ENCODE results near the gene ADGRV1. TPM values are rescaled to one million over a fixed set of nuclear protein-coding genes. Genes with fewer than 3 reads are reported as not detected.

ADGRV1 gene
- total RNA-seq, 2 experiments from 2014 or later = not detected

- ChIA-PET POLR2A (no interaction called here), CTCF (ENCODE audit: unreplicated experiment) (no interaction called here)
- Histone ChIP-seq H2AFZ (ENCODE audit: low read length) (no peak overlapping the region), H3K4me2 (ENCODE audit: low read length) (no peak overlapping the region), H3K4me3 (ENCODE audit: low read depth, low read length, poor library complexity, severe bottlenecking) (no peak overlapping the region), H3K9me3 (ENCODE audit: low read length) (no peaks in the 10 kb centered on the region), H3K27ac (ENCODE audit: low read depth, low read length, poor library complexity, severe bottlenecking) (no peak overlapping the region), H3K36me3 (ENCODE audit: insufficient read depth, low read length) (no peaks in the 10 kb centered on the region), H3K79me2 (ENCODE audit: insufficient read depth, low read depth, low read length) (no peaks in the 10 kb centered on the region), H3K4me1 (ENCODE audit: insufficient read depth, low read length, poor library complexity, severe bottlenecking) (no peaks in the 10 kb centered on the region), H3K9me2 (ENCODE audit: insufficient read depth, low read length) (no peaks in the 10 kb centered on the region), H4K20me1 (ENCODE audit: insufficient read depth, low read length) (no peaks in the 10 kb centered on the region)
- BruUV-seq (replicated peaks) = no TSS peak
- intact Hi-C loops (cut with micrococcal nuclease; ENCODE audit: unreplicated experiment) = no loop called here
- TF ChIP-seq CTCF (conservative IDR thresholded peaks at IDR 0.05; ENCODE audit: low read length) (no peak), EZH2phosphoT487 (IDR thresholded peaks at IDR 0.05; ENCODE audit: borderline replicate concordance, low read depth, low read length) (no peak)
- DNase-seq (ENCODE audit: low spot score) = no peak
Measured at GRCh38 chr5:90777959-90778358, 219.4 kb downstream of the ADGRV1 start.

GRCh38 chr5:90783460-90784333 is 225.1 kb downstream of the ADGRV1 start:
- DNase-seq (ENCODE audit: low spot score) = peak; percentile 59
- H2AFZ ChIP-seq (ENCODE audit: low read length) = no peak overlapping the region
- intact Hi-C loops (cut with micrococcal nuclease; ENCODE audit: unreplicated experiment) = loop anchor here (1.0 to 10.0 kb wide), 3 partner anchors 75 to 519 kb away; no protein-coding TSS in a partner anchor
- H3K79me2 ChIP-seq (ENCODE audit: insufficient read depth, low read depth, low read length) = no peaks in the 10 kb centered on the region
- no peak overlapping the region for H3K4me3 ChIP-seq (ENCODE audit: low read depth, low read length, poor library complexity, severe bottlenecking)
- no peak overlapping the region for H3K4me2 ChIP-seq (ENCODE audit: low read length)
- no TSS peak for BruUV-seq (replicated peaks)
- TF ChIP-seq EZH2phosphoT487 (IDR thresholded peaks at IDR 0.05; ENCODE audit: borderline replicate concordance, low read depth, low read length) (no peak), CTCF (conservative IDR thresholded peaks at IDR 0.05; ENCODE audit: low read length) (peak; percentile 95)
- H3K9me2 ChIP-seq (ENCODE audit: insufficient read depth, low read length) = no peaks in the 10 kb centered on the region
- no peaks in the 10 kb centered on the region for H3K9me3 ChIP-seq (ENCODE audit: low read length)
- POLR2A ChIA-PET = interaction anchor here (0.6 kb wide), 1 partner anchor 14 kb away, joined by 3 read pairs; no protein-coding TSS in a partner anchor
- no peaks in the 10 kb centered on the region for H4K20me1 ChIP-seq (ENCODE audit: insufficient read depth, low read length)
- no peaks in the 10 kb centered on the region for H3K36me3 ChIP-seq (ENCODE audit: insufficient read depth, low read length)
- CTCF ChIA-PET (ENCODE audit: unreplicated experiment) = no interaction called here
- no peak overlapping the region for H3K27ac ChIP-seq (ENCODE audit: low read depth, low read length, poor library complexity, severe bottlenecking)
- no peaks in the 10 kb centered on the region for H3K4me1 ChIP-seq (ENCODE audit: insufficient read depth, low read length, poor library complexity, severe bottlenecking)

- Histone ChIP-seq H3K4me1 (ENCODE audit: insufficient read depth, low read length, poor library complexity, severe bottlenecking) (no peaks in the 10 kb centered on the region), H3K9me2 (ENCODE audit: insufficient read depth, low read length) (no peaks in the 10 kb centered on the region), H3K79me2 (ENCODE audit: insufficient read depth, low read depth, low read length) (no peaks in the 10 kb centered on the region), H2AFZ (ENCODE audit: low read length) (no peak overlapping the region), H3K36me3 (ENCODE audit: insufficient read depth, low read length) (no peaks in the 10 kb centered on the region), H3K4me2 (ENCODE audit: low read length) (no peak overlapping the region), H4K20me1 (ENCODE audit: insufficient read depth, low read length) (no peaks in the 10 kb centered on the region), H3K4me3 (ENCODE audit: low read depth, low read length, poor library complexity, severe bottlenecking) (no peak overlapping the region), H3K9me3 (ENCODE audit: low read length) (no peaks in the 10 kb centered on the region), H3K27ac (ENCODE audit: low read depth, low read length, poor library complexity, severe bottlenecking) (no peak overlapping the region)
- BruUV-seq (replicated peaks) = no TSS peak
- TF ChIP-seq EZH2phosphoT487 (IDR thresholded peaks at IDR 0.05; ENCODE audit: borderline replicate concordance, low read depth, low read length) = no peak
- CTCF ChIA-PET (ENCODE audit: unreplicated experiment) = no interaction called here
- intact Hi-C loops (cut with micrococcal nuclease; ENCODE audit: unreplicated experiment) = loop anchor here (10.0 kb wide), 1 partner anchor 522 kb away; no protein-coding TSS in a partner anchor
- POLR2A ChIA-PET = interaction anchor here (1.3 kb wide), 1 partner anchor 12 kb away, joined by 5 read pairs; no protein-coding TSS in a partner anchor
- no peak for DNase-seq (ENCODE audit: low spot score)
Measured at GRCh38 chr5:90786756-90787155, 228.2 kb downstream of the ADGRV1 start.
